ENCODE measurements around the gene BAHCC1. TPM values are rescaled to one million over a fixed set of nuclear protein-coding genes. Genes with fewer than 3 reads are reported as not detected.

BAHCC1 gene
- total RNA-seq, 1 experiment from 2014 or later: 3.1 TPM

DNA sequence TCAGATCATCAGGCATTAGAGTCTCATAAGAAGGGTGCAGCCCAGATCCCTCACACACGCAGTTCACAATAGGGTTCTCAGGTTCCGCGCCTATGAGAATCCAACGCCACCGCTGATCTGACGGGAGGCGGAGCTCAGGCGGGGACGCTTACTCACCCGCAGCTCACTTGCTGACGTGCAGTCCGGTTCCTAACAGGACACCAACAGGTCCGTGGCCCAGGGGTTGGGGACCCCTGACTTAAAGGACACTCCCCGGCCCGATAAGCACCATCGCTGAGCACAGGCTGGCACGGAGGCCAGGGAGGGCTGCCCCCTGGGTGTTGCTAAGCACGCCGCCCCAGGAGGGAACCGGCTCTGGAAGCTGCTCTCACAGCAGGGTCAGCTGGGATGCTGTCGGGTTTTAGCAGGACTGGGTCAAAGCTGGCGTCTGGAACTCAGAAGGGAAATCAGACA, 30.1 kb upstream of the BAHCC1 start:
- Mint-ChIP-seq H3K36me3 (ENCODE audit: insufficient read depth in 1 of 3, low read depth in 3 of 3) (no peaks in the 10 kb centered on the region), H3K27ac (no peak overlapping the region), H3K27me3 (ENCODE audit: low read depth) (peaks cover 82% of the 10 kb centered on the region), H3K9me3 (no peaks in the 10 kb centered on the region; a peak in 1 of 5 replicates), H3K4me1 (peaks cover 11 to 16% of the 10 kb centered on the region in 2 experiments), H3K4me3 (peak overlapping the region in 1 of 2 experiments; percentile 52)
- Histone ChIP-seq H4K91ac (ENCODE audit: insufficient read length, low read depth, low read length) (no peak overlapping the region), H3K27ac (ENCODE audit: insufficient read length, low read depth, low read length) (no peak overlapping the region), H3K27me3 (ENCODE audit: insufficient read depth, low read length) (no peaks in the 10 kb centered on the region; the same call in 1 of the 2 replicates), H3K14ac (ENCODE audit: insufficient read depth, low read length) (no peak overlapping the region), H3K18ac (ENCODE audit: insufficient read length, low read depth, low read length) (no peak overlapping the region), H4K5ac (ENCODE audit: insufficient read length, low read depth, low read length) (no peak overlapping the region), H2BK20ac (ENCODE audit: low read depth, low read length, poor library complexity, severe bottlenecking) (no peak overlapping the region), H2AK5ac (ENCODE audit: insufficient read length, low read length) (no peak overlapping the region), H3K9ac (ENCODE audit: extremely low read depth, insufficient read length, low read length) (no peak overlapping the region), H3K23me2 (ENCODE audit: insufficient read length, low read depth, low read length, poor library complexity, severe bottlenecking) (no peaks in the 10 kb centered on the region), H2BK12ac (ENCODE audit: insufficient read length, low read depth, low read length) (no peak overlapping the region), H2AFZ (ENCODE audit: low read length) (no peak overlapping the region), H4K8ac (replicated peaks; ENCODE audit: insufficient read length, low read depth, low read length) (no peak overlapping the region), H3K4me1 (ENCODE audit: insufficient read depth, low read length) (no peaks in the 10 kb centered on the region), H3K23ac (ENCODE audit: insufficient read length, low read depth, low read length) (no peak overlapping the region), H3K4me2 (ENCODE audit: insufficient read depth, insufficient read length, low read length) (peak overlapping the region; percentile 35), H4K20me1 (ENCODE audit: control insufficient read depth, insufficient read depth, insufficient read length) (no peaks in the 10 kb centered on the region), H3T11ph (ENCODE audit: low read length) (no peak overlapping the region), H2BK15ac (ENCODE audit: low read depth, low read length) (no peak overlapping the region), H3K4ac (ENCODE audit: low read depth, low read length) (no peak overlapping the region), H3K79me1 (ENCODE audit: insufficient read depth, low read depth, low read length, poor library complexity, severe bottlenecking) (no peaks in the 10 kb centered on the region), H2BK120ac (ENCODE audit: low read depth, low read length, poor library complexity, severe bottlenecking) (no peak overlapping the region), H3K9me3 (ENCODE audit: control insufficient read depth, low read depth, low read length) (no peaks in the 10 kb centered on the region), H2BK5ac (ENCODE audit: insufficient read length, low read length) (no peak overlapping the region), H3K79me2 (ENCODE audit: insufficient read depth, low read length) (no peaks in the 10 kb centered on the region), H3K56ac (ENCODE audit: insufficient read length, low read depth, low read length) (no peak overlapping the region)
- WGBS (ENCODE audit: extremely low coverage, insufficient read length, low lambda C conversion rate): no CpG with 5 or more reads among the region's 22 CpGs
- DNase-seq: peak; percentile 82
- no peak for TF ChIP-seq CTCF (conservative IDR thresholded peaks at IDR 0.05)
